ENCODE measurements around the gene IHH.

- no peak for TF ChIP-seq EZH2 (IDR thresholded peaks at IDR 0.05; ENCODE audit: insufficient read depth, low read length)
- TF ChIP-seq, protein P1, sequence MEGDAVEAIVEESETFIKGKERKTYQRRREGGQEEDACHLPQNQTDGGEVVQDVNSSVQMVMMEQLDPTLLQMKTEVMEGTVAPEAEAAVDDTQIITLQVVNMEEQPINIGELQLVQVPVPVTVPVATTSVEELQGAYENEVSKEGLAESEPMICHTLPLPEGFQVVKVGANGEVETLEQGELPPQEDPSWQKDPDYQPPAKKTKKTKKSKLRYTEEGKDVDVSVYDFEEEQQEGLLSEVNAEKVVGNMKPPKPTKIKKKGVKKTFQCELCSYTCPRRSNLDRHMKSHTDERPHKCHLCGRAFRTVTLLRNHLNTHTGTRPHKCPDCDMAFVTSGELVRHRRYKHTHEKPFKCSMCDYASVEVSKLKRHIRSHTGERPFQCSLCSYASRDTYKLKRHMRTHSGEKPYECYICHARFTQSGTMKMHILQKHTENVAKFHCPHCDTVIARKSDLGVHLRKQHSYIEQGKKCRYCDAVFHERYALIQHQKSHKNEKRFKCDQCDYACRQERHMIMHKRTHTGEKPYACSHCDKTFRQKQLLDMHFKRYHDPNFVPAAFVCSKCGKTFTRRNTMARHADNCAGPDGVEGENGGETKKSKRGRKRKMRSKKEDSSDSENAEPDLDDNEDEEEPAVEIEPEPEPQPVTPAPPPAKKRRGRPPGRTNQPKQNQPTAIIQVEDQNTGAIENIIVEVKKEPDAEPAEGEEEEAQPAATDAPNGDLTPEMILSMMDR (IDR thresholded peaks at IDR 0.05; ENCODE audit: insufficient read depth, low read depth, low read length) = no peak
Observed at GRCh38 chr2:219106251-219106650, 45.5 kb upstream of the IHH start.

All from astrocyte (in vitro differentiated cells and primary cell).